Parathyroid adenoma (tissue), 2 donors: ENCODE results near the gene TSPAN18.

ENCODE experiments used
- H2AFZ ChIP-seq: fragments of 300-600 bp; sonication (generic); one replicate; pipeline ENCODE4 v1.7.0; 2017; ENCODE audit warnings: antibody characterized with exemption, mild to moderate bottlenecking
- H3K27ac ChIP-seq: fragments of 300-600 bp; sonication (generic); one replicate; pipeline ENCODE4 v1.7.0; 2017
- H3K27me3 ChIP-seq: fragments of 300-600 bp; sonication (generic); one replicate; pipeline ENCODE4 v1.7.0; 2017; ENCODE audit warnings: low read length; ENCODE audit not compliant: control insufficient read depth, insufficient read depth
- H3K36me3 ChIP-seq: fragments of 300-600 bp; sonication (generic); one replicate; pipeline ENCODE4 v1.7.0; 2017; ENCODE audit warnings: low read length; ENCODE audit not compliant: control insufficient read depth, insufficient read depth
- H3K4me1 ChIP-seq: fragments of 300-600 bp; sonication (generic); one replicate; pipeline ENCODE4 v1.7.0; 2017; ENCODE audit warnings: control low read depth
- H3K4me2 ChIP-seq: fragments of 300-600 bp; sonication (generic); one replicate; pipeline ENCODE4 v1.7.0; 2017; ENCODE audit warnings: low read length
- H3K4me3 ChIP-seq: fragments of 300-600 bp; sonication (generic); one replicate; pipeline ENCODE4 v1.7.0; 2017; ENCODE audit warnings: low read depth, low read length
- H3K79me2 ChIP-seq: fragments of 300-600 bp; sonication (generic); one replicate; pipeline ENCODE4 v1.7.0; 2017; ENCODE audit warnings: control low read depth
- H3K9ac ChIP-seq: fragments of 300-600 bp; sonication (generic); one replicate; pipeline ENCODE4 v1.7.0; 2017; ENCODE audit warnings: mild to moderate bottlenecking
- H3K9me3 ChIP-seq: fragments of 300-600 bp; sonication (generic); one replicate; pipeline ENCODE4 v1.7.0; 2017; ENCODE audit warnings: low read length; ENCODE audit not compliant: control insufficient read depth
- TF ChIP-seq, protein P1 (sequence below): fragments of 300-600 bp; sonication (generic); IDR thresholded peaks from one replicate; pipeline ENCODE4 v1.7.0; 2017; ENCODE audit warnings: antibody characterized with exemption, mild to moderate bottlenecking
- donor health status: primary hyperparathyroidism.

TSPAN18 gene

DNA sequence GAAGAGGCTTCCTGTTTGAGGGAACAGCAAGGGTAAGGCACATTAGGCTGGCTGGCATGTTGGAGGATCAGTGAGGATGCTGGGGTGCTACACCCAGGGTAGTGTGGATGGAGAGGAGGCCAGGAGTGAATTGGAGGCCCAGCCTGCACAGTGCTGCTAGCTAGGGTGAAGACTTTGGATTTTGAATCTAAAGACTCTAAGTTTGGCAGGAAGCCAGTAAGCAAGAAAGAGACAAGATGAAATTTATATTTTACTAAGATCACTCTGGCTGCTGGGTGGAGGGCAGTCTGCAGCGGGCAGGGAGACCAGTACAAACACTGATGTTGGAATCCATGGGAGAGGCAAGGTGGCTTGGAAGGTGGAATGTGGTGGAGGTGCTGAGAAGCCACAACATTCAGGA is 43.6 kb downstream of the TSPAN18 start:
- Histone ChIP-seq H3K4me1 (no peaks in the 10 kb centered on the region), H3K27ac (no peak overlapping the region), H3K4me3 (no peak overlapping the region), H2AFZ (no peak overlapping the region), H3K4me2 (no peak overlapping the region), H3K79me2 (no peaks in the 10 kb centered on the region), H3K36me3 (no peaks in the 10 kb centered on the region), H3K9ac (no peak overlapping the region), H3K9me3 (no peaks in the 10 kb centered on the region), H3K27me3 (no peaks in the 10 kb centered on the region)
- TF ChIP-seq, protein P1, sequence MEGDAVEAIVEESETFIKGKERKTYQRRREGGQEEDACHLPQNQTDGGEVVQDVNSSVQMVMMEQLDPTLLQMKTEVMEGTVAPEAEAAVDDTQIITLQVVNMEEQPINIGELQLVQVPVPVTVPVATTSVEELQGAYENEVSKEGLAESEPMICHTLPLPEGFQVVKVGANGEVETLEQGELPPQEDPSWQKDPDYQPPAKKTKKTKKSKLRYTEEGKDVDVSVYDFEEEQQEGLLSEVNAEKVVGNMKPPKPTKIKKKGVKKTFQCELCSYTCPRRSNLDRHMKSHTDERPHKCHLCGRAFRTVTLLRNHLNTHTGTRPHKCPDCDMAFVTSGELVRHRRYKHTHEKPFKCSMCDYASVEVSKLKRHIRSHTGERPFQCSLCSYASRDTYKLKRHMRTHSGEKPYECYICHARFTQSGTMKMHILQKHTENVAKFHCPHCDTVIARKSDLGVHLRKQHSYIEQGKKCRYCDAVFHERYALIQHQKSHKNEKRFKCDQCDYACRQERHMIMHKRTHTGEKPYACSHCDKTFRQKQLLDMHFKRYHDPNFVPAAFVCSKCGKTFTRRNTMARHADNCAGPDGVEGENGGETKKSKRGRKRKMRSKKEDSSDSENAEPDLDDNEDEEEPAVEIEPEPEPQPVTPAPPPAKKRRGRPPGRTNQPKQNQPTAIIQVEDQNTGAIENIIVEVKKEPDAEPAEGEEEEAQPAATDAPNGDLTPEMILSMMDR = no peak

DNA sequence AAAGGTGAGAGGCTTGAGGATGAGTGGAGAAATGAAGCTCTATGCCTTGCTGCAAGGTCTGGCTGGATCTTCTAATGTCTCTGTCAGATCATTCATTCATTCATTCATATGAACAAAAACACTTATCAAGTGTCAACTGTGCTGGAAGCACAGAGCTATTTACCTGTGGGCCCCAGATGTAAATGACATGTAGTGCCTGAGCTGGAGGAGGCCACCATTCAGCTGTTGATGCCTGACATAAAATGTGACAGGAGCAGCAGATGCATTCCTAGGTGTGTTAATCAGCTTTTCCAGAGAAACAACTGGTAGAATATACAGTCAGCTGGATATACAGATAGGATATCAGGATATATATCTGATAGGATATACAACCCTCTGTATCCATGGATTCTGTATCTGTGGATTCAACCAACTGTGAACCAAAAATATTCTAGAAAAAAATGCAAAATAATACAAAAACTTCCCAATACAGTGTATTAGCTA is 44.5 kb downstream of the TSPAN18 start:
- Histone ChIP-seq H3K36me3 (no peaks in the 10 kb centered on the region), H3K27me3 (no peaks in the 10 kb centered on the region), H3K4me3 (no peak overlapping the region), H3K4me1 (no peaks in the 10 kb centered on the region), H3K9ac (no peak overlapping the region), H2AFZ (no peak overlapping the region), H3K79me2 (no peaks in the 10 kb centered on the region), H3K27ac (no peak overlapping the region), H3K4me2 (no peak overlapping the region), H3K9me3 (no peaks in the 10 kb centered on the region)
- TF ChIP-seq, protein P1 = no peak

DNA sequence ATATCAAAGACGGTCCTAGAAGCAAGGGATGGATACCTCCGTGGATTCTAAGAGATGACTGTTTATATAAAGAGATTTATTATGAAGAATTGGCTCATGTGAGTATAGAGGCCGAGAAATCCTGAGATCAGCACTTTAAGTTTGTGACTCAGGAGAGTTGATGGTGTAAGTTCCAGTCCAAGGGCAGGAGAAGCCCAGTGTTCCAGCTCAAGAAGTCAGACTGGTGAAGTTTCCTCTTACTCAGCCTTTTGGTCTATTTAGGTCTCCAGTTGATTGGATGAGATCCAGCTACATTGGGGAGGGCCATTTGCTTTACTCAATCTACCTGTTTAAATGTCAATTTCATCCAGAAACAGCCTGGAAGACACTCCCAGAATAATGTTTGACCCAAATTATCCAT is 45.1 kb downstream of the TSPAN18 start:
- TF ChIP-seq, protein P1 = no peak
- H3K36me3 ChIP-seq = no peaks in the 10 kb centered on the region
- no peaks in the 10 kb centered on the region for H3K27me3 ChIP-seq
- H3K4me3 ChIP-seq = no peak overlapping the region
- no peaks in the 10 kb centered on the region for H3K79me2 ChIP-seq
- no peaks in the 10 kb centered on the region for H3K9me3 ChIP-seq
- no peak overlapping the region for H3K9ac ChIP-seq
- no peaks in the 10 kb centered on the region for H3K4me1 ChIP-seq
- H3K4me2 ChIP-seq = no peak overlapping the region
- H2AFZ ChIP-seq = no peak overlapping the region
- no peak overlapping the region for H3K27ac ChIP-seq

DNA sequence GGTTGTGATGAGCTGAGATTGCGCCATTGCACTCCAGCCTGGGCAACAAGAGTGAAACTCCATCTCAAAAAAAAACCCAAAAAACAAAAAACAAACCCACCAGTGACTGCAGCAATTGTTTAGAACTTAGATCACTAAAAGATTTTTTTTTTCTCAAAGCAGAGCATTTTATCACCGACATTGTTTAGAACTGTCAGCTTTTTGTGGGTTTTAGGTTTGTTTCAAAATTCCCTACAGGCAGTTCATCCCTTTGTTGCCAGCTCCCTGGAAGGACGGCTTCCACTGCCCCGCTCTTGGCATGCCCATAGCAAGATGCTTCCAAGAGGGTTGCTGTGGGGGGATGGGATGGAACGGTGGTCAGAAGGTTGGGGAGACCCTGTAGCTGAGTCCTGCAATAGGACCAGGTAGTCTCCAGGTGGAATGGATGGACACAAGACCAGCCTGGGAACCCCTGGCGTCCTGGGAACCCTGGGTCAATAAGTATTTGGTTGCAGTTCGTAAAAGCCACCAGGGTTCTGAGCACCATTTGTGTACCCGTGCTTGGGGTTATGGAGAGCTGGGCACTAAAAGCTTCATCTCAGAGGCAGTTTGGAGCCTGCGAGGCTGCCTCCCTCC is 46.7 kb downstream of the TSPAN18 start:
- Histone ChIP-seq H3K27ac (no peak overlapping the region), H3K9ac (no peak overlapping the region), H3K27me3 (no peaks in the 10 kb centered on the region), H3K4me2 (no peak overlapping the region), H3K36me3 (no peaks in the 10 kb centered on the region), H3K9me3 (no peaks in the 10 kb centered on the region), H3K4me1 (no peaks in the 10 kb centered on the region), H3K79me2 (no peaks in the 10 kb centered on the region), H2AFZ (no peak overlapping the region), H3K4me3 (no peak overlapping the region)
- TF ChIP-seq, protein P1 = no peak

DNA sequence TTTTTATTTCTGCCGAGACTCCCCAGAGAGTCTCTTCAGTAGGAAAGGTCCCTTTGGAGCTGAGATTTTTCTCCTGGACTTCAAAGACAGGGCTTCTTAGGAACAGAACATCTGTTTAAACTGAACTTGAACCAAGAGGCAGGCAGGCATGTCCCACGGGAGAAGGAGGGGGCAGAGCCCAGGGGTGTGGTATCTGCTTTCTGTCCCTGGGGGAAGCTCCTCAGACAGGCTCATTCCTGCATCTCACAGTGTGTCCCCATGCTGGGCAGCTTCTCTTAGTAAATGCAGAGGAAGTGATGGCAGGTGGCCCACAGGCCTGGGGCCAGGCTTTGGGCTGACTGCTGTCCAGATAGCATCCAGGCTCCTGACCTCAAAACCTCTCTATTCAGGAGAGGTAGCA is 47.3 kb downstream of the TSPAN18 start:
- no peaks in the 10 kb centered on the region for H3K36me3 ChIP-seq
- no peaks in the 10 kb centered on the region for H3K79me2 ChIP-seq
- no peak overlapping the region for H3K27ac ChIP-seq
- no peaks in the 10 kb centered on the region for H3K4me1 ChIP-seq
- no peak overlapping the region for H3K9ac ChIP-seq
- no peaks in the 10 kb centered on the region for H3K27me3 ChIP-seq
- H2AFZ ChIP-seq = no peak overlapping the region
- no peak overlapping the region for H3K4me2 ChIP-seq
- no peak overlapping the region for H3K4me3 ChIP-seq
- H3K9me3 ChIP-seq = no peaks in the 10 kb centered on the region
- TF ChIP-seq, protein P1 = no peak
